ENCODE results near the gene MSH5. TPM values are rescaled to one million over a fixed set of nuclear protein-coding genes. Genes with fewer than 3 reads are reported as not detected.

The MSH5 gene
- total RNA-seq, 2 experiments from 2014 or later = 104 to 218 TPM

DNA sequence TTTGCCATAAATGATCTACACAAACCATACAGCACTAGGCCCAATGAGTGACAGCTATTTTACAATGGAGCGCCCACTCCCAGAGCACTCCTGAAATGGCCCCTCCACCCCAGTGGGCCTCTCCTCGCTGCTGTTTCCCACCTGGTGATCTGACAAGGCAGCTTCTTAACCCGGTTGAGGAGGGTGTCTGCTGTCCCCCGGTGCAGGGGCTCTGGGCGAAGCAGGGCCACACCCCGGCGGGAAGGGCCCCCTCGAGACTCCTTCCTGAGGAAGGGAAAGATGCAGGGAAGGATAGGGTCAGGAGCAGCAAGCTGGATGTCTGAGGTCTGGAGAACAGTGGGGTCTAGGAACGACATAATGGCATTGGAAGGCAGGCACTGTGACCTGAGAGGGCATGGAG lies 46.9 kb upstream of the MSH5 start:
- H3K27ac ChIP-seq (ENCODE audit: low read depth, low read length, poor library complexity, severe bottlenecking) = no peak overlapping the region
- peaks cover 12% of the 10 kb centered on the region for H3K4me1 ChIP-seq (ENCODE audit: insufficient read depth, low read length, poor library complexity, severe bottlenecking)
- no peaks in the 10 kb centered on the region for H3K9me3 ChIP-seq (ENCODE audit: low read length)
- no peak for DNase-seq (ENCODE audit: low spot score)
- H3K36me3 ChIP-seq (ENCODE audit: insufficient read depth, low read length) = peaks cover 78% of the 10 kb centered on the region
- H3K79me2 ChIP-seq (ENCODE audit: insufficient read depth, low read depth, low read length) = no peaks in the 10 kb centered on the region
- H4K20me1 ChIP-seq (ENCODE audit: insufficient read depth, low read length) = no peaks in the 10 kb centered on the region
- intact Hi-C loops (cut with micrococcal nuclease; ENCODE audit: unreplicated experiment) = no loop called here
- no TSS peak for BruUV-seq (replicated peaks)
- POLR2A ChIA-PET = no interaction called here
- no peak overlapping the region for H2AFZ ChIP-seq (ENCODE audit: low read length)
- no peak overlapping the region for H3K4me2 ChIP-seq (ENCODE audit: low read length)
- H3K9me2 ChIP-seq (ENCODE audit: insufficient read depth, low read length) = no peaks in the 10 kb centered on the region
- CTCF ChIA-PET (ENCODE audit: unreplicated experiment) = no interaction called here
- no peak overlapping the region for H3K4me3 ChIP-seq (ENCODE audit: low read depth, low read length, poor library complexity, severe bottlenecking)
- TF ChIP-seq, protein P1, sequence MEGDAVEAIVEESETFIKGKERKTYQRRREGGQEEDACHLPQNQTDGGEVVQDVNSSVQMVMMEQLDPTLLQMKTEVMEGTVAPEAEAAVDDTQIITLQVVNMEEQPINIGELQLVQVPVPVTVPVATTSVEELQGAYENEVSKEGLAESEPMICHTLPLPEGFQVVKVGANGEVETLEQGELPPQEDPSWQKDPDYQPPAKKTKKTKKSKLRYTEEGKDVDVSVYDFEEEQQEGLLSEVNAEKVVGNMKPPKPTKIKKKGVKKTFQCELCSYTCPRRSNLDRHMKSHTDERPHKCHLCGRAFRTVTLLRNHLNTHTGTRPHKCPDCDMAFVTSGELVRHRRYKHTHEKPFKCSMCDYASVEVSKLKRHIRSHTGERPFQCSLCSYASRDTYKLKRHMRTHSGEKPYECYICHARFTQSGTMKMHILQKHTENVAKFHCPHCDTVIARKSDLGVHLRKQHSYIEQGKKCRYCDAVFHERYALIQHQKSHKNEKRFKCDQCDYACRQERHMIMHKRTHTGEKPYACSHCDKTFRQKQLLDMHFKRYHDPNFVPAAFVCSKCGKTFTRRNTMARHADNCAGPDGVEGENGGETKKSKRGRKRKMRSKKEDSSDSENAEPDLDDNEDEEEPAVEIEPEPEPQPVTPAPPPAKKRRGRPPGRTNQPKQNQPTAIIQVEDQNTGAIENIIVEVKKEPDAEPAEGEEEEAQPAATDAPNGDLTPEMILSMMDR (conservative IDR thresholded peaks at IDR 0.05; ENCODE audit: low read length) = no peak
- TF ChIP-seq EZH2phosphoT487 (IDR thresholded peaks at IDR 0.05; ENCODE audit: borderline replicate concordance, low read depth, low read length) = no peak

DNA sequence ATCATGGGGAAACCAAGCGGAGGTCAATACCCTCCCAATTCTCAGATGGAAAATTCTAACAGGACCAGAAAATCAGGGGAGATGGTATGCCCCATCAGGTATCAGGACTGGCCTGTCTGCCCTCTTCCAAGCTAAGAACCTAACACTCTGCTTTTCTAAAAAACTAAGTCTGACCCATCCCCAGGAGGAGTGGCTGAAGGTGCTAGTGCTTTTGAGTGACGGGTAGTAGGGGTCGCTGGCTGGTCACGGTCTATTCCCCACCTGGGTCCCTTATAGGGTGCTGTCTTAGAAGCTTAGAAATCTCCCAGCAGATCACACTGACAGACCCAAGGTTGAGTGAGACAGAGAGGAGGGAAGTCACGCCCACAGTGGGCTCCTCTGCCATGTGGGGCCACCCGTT lies 46.3 kb upstream of the MSH5 start:
- DNase-seq (ENCODE audit: low spot score) = no peak
- ChIA-PET POLR2A (interaction anchor here (0.6 kb wide), 1 partner anchor 21 kb away, joined by 3 read pairs; no protein-coding TSS in a partner anchor), CTCF (ENCODE audit: unreplicated experiment) (interaction anchor here (0.6 kb wide), 1 partner anchor 356 kb away, joined by 3 read pairs; no protein-coding TSS in a partner anchor)
- Histone ChIP-seq H3K4me3 (ENCODE audit: low read depth, low read length, poor library complexity, severe bottlenecking) (no peak overlapping the region), H3K9me2 (ENCODE audit: insufficient read depth, low read length) (no peaks in the 10 kb centered on the region), H4K20me1 (ENCODE audit: insufficient read depth, low read length) (no peaks in the 10 kb centered on the region), H3K4me1 (ENCODE audit: insufficient read depth, low read length, poor library complexity, severe bottlenecking) (peaks cover 12% of the 10 kb centered on the region), H3K4me2 (ENCODE audit: low read length) (no peak overlapping the region), H3K9me3 (ENCODE audit: low read length) (no peaks in the 10 kb centered on the region), H3K27ac (ENCODE audit: low read depth, low read length, poor library complexity, severe bottlenecking) (no peak overlapping the region), H3K79me2 (ENCODE audit: insufficient read depth, low read depth, low read length) (no peaks in the 10 kb centered on the region), H2AFZ (ENCODE audit: low read length) (no peak overlapping the region), H3K36me3 (ENCODE audit: insufficient read depth, low read length) (peaks cover 71% of the 10 kb centered on the region)
- intact Hi-C loops (cut with micrococcal nuclease; ENCODE audit: unreplicated experiment) = no loop called here
- no TSS peak for BruUV-seq (replicated peaks)
- TF ChIP-seq, protein P1 (conservative IDR thresholded peaks at IDR 0.05; ENCODE audit: low read length) = no peak
- TF ChIP-seq EZH2phosphoT487 (IDR thresholded peaks at IDR 0.05; ENCODE audit: borderline replicate concordance, low read depth, low read length) = no peak

DNA sequence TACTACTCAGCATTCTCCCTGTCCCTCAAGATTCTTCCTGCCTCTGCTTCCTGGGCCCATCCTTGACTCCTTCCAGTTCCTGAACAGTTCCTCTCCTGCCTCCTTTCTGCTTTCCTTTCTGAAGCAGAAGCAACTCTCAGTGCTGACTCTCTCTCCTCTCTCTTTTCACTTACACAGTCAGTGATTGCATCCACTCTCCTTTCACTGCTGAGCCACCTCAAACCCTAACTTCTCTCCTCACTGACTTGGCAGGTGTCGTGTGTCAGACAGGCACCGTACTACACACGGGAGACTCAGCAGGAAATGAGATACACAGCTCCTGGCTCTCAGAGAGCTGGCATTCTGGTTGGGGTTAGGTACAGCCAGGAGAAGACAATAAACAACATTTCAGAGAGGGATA lies 42.2 kb upstream of the MSH5 start:
- no peak overlapping the region for H2AFZ ChIP-seq (ENCODE audit: low read length)
- ChIA-PET CTCF (ENCODE audit: unreplicated experiment) (no interaction called here), POLR2A (no interaction called here)
- BruUV-seq (replicated peaks) = no TSS peak
- no peak overlapping the region for H3K4me2 ChIP-seq (ENCODE audit: low read length)
- DNase-seq (ENCODE audit: low spot score) = no peak
- no peaks in the 10 kb centered on the region for H3K9me2 ChIP-seq (ENCODE audit: insufficient read depth, low read length)
- no peak overlapping the region for H3K27ac ChIP-seq (ENCODE audit: low read depth, low read length, poor library complexity, severe bottlenecking)
- peaks cover 11% of the 10 kb centered on the region; the same call in 1 of the 2 replicates for H3K79me2 ChIP-seq (ENCODE audit: insufficient read depth, low read depth, low read length)
- intact Hi-C loops (cut with micrococcal nuclease; ENCODE audit: unreplicated experiment) = no loop called here
- TF ChIP-seq EZH2phosphoT487 (IDR thresholded peaks at IDR 0.05; ENCODE audit: borderline replicate concordance, low read depth, low read length) = no peak
- TF ChIP-seq, protein P1 (conservative IDR thresholded peaks at IDR 0.05; ENCODE audit: low read length) = no peak
- no peaks in the 10 kb centered on the region for H4K20me1 ChIP-seq (ENCODE audit: insufficient read depth, low read length)
- no peaks in the 10 kb centered on the region for H3K9me3 ChIP-seq (ENCODE audit: low read length)
- no peak overlapping the region for H3K4me3 ChIP-seq (ENCODE audit: low read depth, low read length, poor library complexity, severe bottlenecking)
- H3K4me1 ChIP-seq (ENCODE audit: insufficient read depth, low read length, poor library complexity, severe bottlenecking) = peaks cover 15% of the 10 kb centered on the region
- H3K36me3 ChIP-seq (ENCODE audit: insufficient read depth, low read length) = peaks cover 51% of the 10 kb centered on the region

Measured in OCI-LY7 (cell line).